ENCODE results near the gene GLI2.

- no peak for TF ChIP-seq CTCF (conservative IDR thresholded peaks at IDR 0.05 in 1 of 2, IDR thresholded peaks at IDR 0.05 in 1 of 2; ENCODE audit: extremely low read depth in 1 of 2, insufficient read depth in 1 of 2, low read depth in 1 of 2, low read length in 2 of 2)
- TF ChIP-seq EZH2 (IDR thresholded peaks at IDR 0.05; ENCODE audit: borderline replicate concordance, low read length) = no peak
Measured at GRCh38 chr2:120716641-120717585, 18.8 kb upstream of the GLI2 start.

All from mammary epithelial cell (primary cell).